ENCODE data around the gene LRCOL1. TPM values are rescaled to one million over a fixed set of nuclear protein-coding genes. Genes with fewer than 3 reads are reported as not detected.

LRCOL1 gene
- polyA plus RNA-seq, 3 donors = not detected

GRCh38 chr12:132646850-132647249 is 36.5 kb upstream of the LRCOL1 start:
- no peak for TF ChIP-seq CTCF (IDR thresholded peaks at IDR 0.05)
- no peak overlapping the region for H3K4me3 ChIP-seq (replicated peaks in 1 of 3; ENCODE audit: low read depth in 2 of 3, low read length in 3 of 3)
- no peaks in the 10 kb centered on the region for H3K4me1 Mint-ChIP-seq
- H3K79me2 ChIP-seq (ENCODE audit: insufficient read depth, low read length) = no peaks in the 10 kb centered on the region
- no CpG with 5 or more reads among the region's 7 CpGs for WGBS (ENCODE audit: insufficient coverage)
- no peak for DNase-seq
- H3K4me3 Mint-ChIP-seq = no peak overlapping the region
- no peak overlapping the region for H3K27ac ChIP-seq (ENCODE audit: low read depth in 1 of 2, low read length in 2 of 2)
- no peak overlapping the region for H2AFZ ChIP-seq (ENCODE audit: insufficient read depth, low read depth, low read length, poor library complexity, severe bottlenecking)
- H4K20me1 ChIP-seq (ENCODE audit: insufficient read depth, low read length) = no peaks in the 10 kb centered on the region
- H3K27ac Mint-ChIP-seq = no peak overlapping the region
- H3K9ac ChIP-seq (ENCODE audit: insufficient read depth, low read length, poor library complexity, severe bottlenecking) = no peak overlapping the region
- peaks cover 73 to 90% of the 10 kb centered on the region in 2 donors for H3K36me3 Mint-ChIP-seq
- peaks cover 0 to 1% (median 0%) of the 10 kb centered on the region in 3 donors for H3K27me3 Mint-ChIP-seq (ENCODE audit: low read depth in 3 of 3)
- H3K4me2 ChIP-seq (replicated peaks; ENCODE audit: extremely low read depth, low read length, poor library complexity, severe bottlenecking) = no peak overlapping the region
- intact Hi-C loops (cut with micrococcal nuclease) = no loop called here
- no peaks in the 10 kb centered on the region for H3K9me3 Mint-ChIP-seq
- no peaks in the 10 kb centered on the region for H3K4me1 ChIP-seq (ENCODE audit: control insufficient read depth in 1 of 2, insufficient read depth in 2 of 2, low read length in 2 of 2)
- H3K9me3 ChIP-seq (replicated peaks in 1 of 2; ENCODE audit: control insufficient read depth in 1 of 2, insufficient read depth in 1 of 2, low read length in 2 of 2) = no peaks in the 10 kb centered on the region
- H3K36me3 ChIP-seq (replicated peaks in 1 of 2; ENCODE audit: control insufficient read depth in 1 of 2, insufficient read depth in 2 of 2, low read length in 2 of 2) = peaks cover 52 to 90% of the 10 kb centered on the region in 2 donors
- no peaks in the 10 kb centered on the region for H3K27me3 ChIP-seq (ENCODE audit: control insufficient read depth in 2 of 2, insufficient read depth in 2 of 2, low read length in 2 of 2)

- Histone ChIP-seq H3K79me2 (ENCODE audit: insufficient read depth, low read length) (no peaks in the 10 kb centered on the region), H3K36me3 (replicated peaks in 1 of 2; ENCODE audit: control insufficient read depth in 1 of 2, insufficient read depth in 2 of 2, low read length in 2 of 2) (peaks cover 54 to 89% of the 10 kb centered on the region in 2 donors), H3K4me3 (replicated peaks in 1 of 3; ENCODE audit: low read depth in 2 of 3, low read length in 3 of 3) (no peak overlapping the region), H4K20me1 (ENCODE audit: insufficient read depth, low read length) (no peaks in the 10 kb centered on the region), H3K4me2 (replicated peaks; ENCODE audit: extremely low read depth, low read length, poor library complexity, severe bottlenecking) (no peak overlapping the region), H3K27me3 (ENCODE audit: control insufficient read depth in 2 of 2, insufficient read depth in 2 of 2, low read length in 2 of 2) (no peaks in the 10 kb centered on the region), H3K9ac (ENCODE audit: insufficient read depth, low read length, poor library complexity, severe bottlenecking) (no peak overlapping the region), H3K27ac (ENCODE audit: low read depth in 1 of 2, low read length in 2 of 2) (no peak overlapping the region), H3K4me1 (ENCODE audit: control insufficient read depth in 1 of 2, insufficient read depth in 2 of 2, low read length in 2 of 2) (no peaks in the 10 kb centered on the region), H3K9me3 (replicated peaks in 1 of 2; ENCODE audit: control insufficient read depth in 1 of 2, insufficient read depth in 1 of 2, low read length in 2 of 2) (no peaks in the 10 kb centered on the region), H2AFZ (ENCODE audit: insufficient read depth, low read depth, low read length, poor library complexity, severe bottlenecking) (no peak overlapping the region)
- H3K4me1 Mint-ChIP-seq = no peaks in the 10 kb centered on the region
- H3K9me3 Mint-ChIP-seq = no peaks in the 10 kb centered on the region
- H3K4me3 Mint-ChIP-seq = no peak overlapping the region
- H3K27me3 Mint-ChIP-seq (ENCODE audit: low read depth in 3 of 3) = peaks cover 0 to 1% (median 0%) of the 10 kb centered on the region in 3 donors
- 98% methylated on average over 19 of the region's 30 CpGs for WGBS (ENCODE audit: insufficient coverage)
- intact Hi-C loops (cut with micrococcal nuclease) = no loop called here
- TF ChIP-seq CTCF (IDR thresholded peaks at IDR 0.05) = no peak
- no peak overlapping the region for H3K27ac Mint-ChIP-seq
- DNase-seq = no peak
- H3K36me3 Mint-ChIP-seq = peaks cover 71 to 85% of the 10 kb centered on the region in 2 donors
These were observed 32.8 kb upstream of the LRCOL1 start for GRCh38 chr12:132642846-132643835.
